ENCODE data around the gene INTS12. TPM values are rescaled to one million over a fixed set of nuclear protein-coding genes. Genes with fewer than 3 reads are reported as not detected.
"Not testable (repeated sequence)": the region's sequence is repeated elsewhere in the genome, so short reads cannot be mapped to it uniquely, and the experiment has no call there.

The INTS12 gene
- total RNA-seq, 1 donor from 2014 or later, result 24.7 TPM

GRCh38 chr4:105694812-105695211 lies 13.7 kb downstream of the INTS12 start:
- DNase-seq (ENCODE audit: extremely low read depth, low read depth, low spot score), result not testable (repeated sequence)

DNA sequence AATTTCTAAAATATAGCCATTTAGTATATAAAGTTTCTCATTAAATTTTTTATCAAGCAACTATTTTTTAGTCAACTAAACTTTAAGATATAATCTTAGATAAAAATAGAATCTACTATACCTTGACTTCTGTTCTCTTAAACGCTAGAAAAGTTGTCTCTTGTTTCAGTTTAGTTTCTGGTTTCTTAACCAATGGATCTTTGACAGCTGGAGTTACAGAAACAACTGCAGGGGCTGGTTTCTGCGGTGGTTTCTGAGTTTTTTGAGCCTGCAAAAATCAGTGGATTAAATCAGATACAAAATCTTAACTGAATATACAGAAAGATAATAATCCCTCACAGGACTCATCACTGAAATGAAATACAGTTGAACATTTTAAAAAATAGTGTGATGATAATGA lies 21.9 kb downstream of the INTS12 start:
- DNase-seq (ENCODE audit: extremely low read depth, low read depth, low spot score), result no peak

- no peak for DNase-seq (ENCODE audit: extremely low read depth, low read depth, low spot score)
Measured at GRCh38 chr4:105683038-105683437, 25.5 kb downstream of the INTS12 start.

DNA sequence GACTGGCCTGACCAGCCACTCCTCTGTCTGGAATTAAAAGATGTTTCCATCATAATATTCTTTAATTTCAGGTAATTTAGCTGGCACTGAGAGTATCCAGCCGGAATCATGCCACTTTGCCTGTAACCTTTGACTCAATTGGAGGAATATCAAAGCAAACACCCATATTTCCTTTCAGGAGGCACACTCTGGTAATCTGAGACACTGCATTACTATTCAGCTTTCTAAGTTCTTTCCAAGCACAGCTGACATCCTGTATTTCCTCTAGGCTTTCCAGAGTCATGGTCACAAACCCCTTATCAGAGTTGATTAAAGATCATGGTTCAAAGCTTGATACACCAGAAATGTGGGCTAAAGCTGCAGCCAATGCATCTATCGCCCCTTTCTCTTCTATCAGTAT lies 29.3 kb downstream of the INTS12 start:
- DNase-seq (ENCODE audit: extremely low read depth, low read depth, low spot score), result no peak

GRCh38 chr4:105677709-105678108 lies 30.8 kb downstream of the INTS12 start:
- DNase-seq (ENCODE audit: extremely low read depth, low read depth, low spot score), result no peak

- no peak for DNase-seq (ENCODE audit: extremely low read depth, low read depth, low spot score)
Measured at GRCh38 chr4:105674011-105674410, 34.5 kb downstream of the INTS12 start.

DNA sequence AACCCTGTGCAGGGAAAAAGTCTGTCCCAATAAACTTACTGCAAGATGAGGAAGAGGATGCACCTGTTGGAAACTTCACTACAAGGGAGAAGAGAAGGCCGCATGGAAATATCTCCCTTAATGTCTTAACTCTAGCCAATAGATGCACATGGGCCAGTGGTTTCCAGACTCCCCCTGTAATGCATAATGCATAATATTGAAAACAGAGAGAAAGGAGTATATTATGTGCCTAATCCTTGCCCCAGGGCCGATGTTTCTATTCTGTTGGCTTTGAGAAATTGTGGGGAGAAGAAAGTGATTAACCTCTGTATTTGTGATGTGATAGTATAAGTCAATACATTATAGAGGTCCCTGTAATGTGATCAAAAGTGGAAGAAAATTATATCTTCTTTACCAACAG lies 37.2 kb downstream of the INTS12 start:
- no peak for DNase-seq (ENCODE audit: extremely low read depth, low read depth, low spot score)

DNA sequence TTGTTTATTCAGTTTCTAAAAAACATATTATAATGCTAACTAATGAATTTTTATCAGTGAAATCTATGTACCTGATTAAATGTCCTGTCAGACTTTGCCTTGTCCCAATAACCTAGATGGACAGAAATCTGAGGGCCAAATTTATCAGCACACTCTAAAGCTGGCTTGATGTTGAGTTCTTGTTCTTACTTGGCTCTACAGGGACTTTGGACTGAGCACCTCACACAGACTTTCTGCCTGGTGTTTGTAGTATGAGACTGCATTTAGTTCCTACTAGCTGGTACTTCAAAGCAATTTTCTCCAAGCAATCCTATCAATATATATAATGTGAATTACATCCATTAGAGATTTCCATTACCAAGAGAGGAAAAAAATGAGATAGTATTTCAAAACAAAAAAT lies 37.8 kb downstream of the INTS12 start:
- no peak for DNase-seq (ENCODE audit: extremely low read depth, low read depth, low spot score)

DNA sequence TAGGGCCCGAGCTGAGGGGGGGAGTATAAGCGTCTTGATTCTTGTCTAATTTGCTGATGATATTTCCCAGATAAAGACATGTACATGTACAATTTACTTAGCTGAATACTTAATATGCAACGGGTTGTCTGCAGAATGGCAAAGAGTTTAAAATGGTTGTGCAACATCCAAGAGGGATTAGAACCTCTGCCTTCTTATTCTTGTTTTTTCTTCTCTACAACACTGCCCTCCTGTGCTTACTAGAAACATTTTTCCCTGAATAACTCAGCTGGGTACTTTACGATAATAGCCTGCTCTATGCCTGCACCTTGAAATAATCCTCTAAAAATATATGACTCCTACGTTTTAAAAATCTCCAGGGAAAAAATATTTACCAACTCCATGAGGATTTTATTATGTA lies 41.8 kb downstream of the INTS12 start:
- no peak for DNase-seq (ENCODE audit: extremely low read depth, low read depth, low spot score)

DNA sequence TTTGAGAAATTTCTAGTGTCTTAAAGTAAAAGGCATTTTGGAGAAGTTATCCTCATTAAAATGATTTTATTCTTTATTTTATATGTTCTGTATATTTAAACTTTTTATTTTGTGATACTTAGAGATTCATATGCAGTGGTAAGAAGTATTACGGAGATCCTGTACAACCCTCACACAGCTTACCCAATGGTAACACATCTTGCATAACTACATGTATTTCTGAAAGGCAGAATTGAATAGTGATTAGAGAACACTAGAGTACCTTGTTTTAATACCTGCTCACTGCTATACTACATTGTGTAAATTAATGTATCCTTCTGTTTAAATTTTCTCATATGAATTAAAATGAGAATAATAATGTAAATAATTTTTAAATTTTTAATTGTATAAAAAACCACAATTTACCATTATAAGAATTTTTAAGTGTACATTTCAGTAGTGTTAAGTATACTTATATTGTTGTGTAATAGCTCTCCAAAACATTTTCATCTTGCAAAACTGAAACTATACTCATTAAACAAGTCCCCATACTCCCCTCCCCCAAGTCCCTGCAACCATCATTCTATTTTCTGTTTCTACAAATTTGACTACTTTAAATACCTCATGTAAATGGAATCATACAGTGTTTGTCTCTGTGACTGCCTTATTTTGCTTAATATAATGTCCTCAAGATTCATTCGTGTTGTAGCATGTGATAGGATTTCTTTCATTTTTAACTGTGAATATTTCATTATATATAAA lies 45.4 kb downstream of the INTS12 start:
- DNase-seq (ENCODE audit: extremely low read depth, low read depth, low spot score), result no peak

GRCh38 chr4:105661028-105661427 lies 47.5 kb downstream of the INTS12 start:
- DNase-seq (ENCODE audit: extremely low read depth, low read depth, low spot score), result no peak

- DNase-seq (ENCODE audit: extremely low read depth, low read depth, low spot score), result no peak
Measured at GRCh38 chr4:105659190-105659589, 49.3 kb downstream of the INTS12 start.

DNA sequence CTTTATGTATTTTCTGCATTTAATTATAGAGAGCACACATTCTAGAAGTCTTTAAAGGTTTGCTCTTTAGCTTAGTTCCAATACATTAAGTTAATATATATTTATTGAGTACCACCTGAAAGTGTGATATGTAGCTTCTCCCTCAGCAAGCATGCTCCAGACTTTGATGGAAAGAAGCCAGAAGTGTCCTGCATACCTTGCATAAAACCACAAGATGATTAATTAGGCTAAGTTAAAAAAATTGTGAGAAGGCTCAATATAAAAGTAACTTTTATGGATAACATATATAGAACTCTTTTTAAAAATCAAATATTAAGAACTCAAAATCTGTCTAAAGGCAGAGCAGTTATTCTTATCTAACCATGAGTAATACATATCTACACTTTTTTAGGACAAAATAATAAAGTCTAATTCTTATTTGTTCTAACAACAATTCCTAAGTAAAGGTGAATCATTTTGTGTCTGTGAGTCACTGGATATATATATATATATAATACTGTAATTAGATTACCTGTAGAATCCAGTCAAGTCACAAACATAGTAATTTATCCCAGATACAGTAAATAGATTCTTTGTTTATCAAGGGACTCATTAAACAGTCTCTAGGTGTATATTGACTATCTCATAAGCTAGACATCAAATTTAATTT lies 51.2 kb downstream of the INTS12 start:
- DNase-seq (ENCODE audit: extremely low read depth, low read depth, low spot score), result no peak

DNA sequence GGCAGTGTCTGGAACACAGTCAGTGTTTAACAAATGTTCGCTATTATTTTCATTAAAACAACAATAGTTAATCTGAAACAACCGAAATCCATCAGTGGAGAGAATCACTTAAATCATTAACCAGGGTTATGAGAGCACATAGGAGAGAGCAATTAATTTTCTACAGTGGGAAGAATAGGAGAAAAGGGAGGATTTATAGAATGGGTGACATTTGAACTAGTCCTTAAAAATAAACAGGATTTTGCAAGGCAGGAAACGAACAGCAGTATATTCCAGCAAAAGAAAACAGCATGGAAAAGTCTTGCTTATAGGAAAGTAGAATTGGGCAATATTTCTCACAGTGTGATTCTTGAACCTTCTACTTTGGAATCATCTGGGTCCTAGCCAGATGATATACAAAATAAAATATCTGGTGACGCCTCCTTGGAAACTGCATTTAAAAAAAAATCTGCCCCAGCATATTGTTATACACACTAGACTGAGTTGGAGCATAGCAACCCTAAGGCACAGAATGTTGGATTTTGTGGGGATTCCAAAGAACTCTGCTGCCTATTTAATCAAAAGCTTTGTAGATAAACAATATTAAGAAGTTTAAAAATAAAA lies 56.1 kb downstream of the INTS12 start:
- no peak for DNase-seq (ENCODE audit: extremely low read depth, low read depth, low spot score)

- DNase-seq (ENCODE audit: extremely low read depth, low read depth, low spot score), result no peak
Measured at GRCh38 chr4:105651884-105652283, 56.6 kb downstream of the INTS12 start.

GRCh38 chr4:105650190-105650589 lies 58.3 kb downstream of the INTS12 start:
- no peak for DNase-seq (ENCODE audit: extremely low read depth, low read depth, low spot score)

DNA sequence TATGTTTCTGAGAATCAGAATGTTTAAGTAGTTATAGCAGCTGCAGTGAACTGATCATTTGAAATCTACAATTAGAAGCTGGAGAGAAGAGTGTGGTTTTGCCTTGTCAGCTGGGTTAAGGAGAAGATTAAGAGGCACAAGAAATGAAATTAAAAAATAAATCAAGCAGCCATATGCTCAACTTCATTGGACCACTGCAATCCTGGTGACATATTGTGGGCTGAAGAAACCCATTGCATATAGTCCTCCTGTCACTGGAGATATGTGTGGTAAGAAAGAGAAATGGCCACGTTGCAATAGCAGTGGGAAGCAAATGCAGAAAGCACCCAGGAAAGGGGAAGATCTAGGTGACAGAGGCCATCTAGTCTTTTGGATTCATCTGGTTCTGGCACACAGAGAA lies 63.0 kb downstream of the INTS12 start:
- no peak for DNase-seq (ENCODE audit: extremely low read depth, low read depth, low spot score)

DNA sequence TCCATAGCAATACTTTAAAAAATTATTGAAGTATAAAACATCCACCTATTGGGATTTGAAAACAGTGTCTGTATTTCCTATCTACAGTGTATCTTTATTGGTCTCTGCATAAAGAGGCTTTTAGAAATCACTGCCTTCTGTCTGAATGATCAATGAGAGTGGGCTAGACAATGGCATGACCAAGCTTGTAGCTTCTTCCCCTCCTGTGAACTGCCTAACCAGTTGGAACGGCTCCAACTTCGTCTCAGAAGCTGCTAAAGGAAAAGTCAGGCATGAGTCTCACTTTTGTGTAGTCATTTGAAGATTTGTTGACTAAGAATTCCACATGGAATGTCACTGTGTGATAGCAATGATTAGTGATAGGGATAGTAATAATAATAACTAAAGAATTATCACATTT lies 64.2 kb downstream of the INTS12 start:
- DNase-seq (ENCODE audit: extremely low read depth, low read depth, low spot score), result no peak

DNA sequence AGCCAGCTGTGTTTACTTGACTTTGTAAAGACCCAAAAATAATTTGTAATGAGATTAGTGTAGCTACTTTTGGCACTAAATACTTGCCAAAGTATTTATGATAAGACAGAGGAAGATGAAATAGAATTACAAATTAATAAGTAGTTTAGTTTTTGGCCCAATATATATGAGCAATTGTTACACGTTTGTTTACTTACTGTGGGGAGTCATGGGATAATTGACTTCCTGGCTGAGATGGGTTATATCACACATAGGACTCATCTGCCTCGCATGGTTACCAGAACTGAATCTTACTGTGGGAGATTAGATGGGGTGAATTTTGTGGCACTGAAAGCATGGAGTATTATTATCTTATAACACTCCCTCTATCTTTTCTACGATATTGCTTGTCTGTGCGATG lies 66.6 kb downstream of the INTS12 start:
- DNase-seq (ENCODE audit: extremely low read depth, low read depth, low spot score), result no peak

DNA sequence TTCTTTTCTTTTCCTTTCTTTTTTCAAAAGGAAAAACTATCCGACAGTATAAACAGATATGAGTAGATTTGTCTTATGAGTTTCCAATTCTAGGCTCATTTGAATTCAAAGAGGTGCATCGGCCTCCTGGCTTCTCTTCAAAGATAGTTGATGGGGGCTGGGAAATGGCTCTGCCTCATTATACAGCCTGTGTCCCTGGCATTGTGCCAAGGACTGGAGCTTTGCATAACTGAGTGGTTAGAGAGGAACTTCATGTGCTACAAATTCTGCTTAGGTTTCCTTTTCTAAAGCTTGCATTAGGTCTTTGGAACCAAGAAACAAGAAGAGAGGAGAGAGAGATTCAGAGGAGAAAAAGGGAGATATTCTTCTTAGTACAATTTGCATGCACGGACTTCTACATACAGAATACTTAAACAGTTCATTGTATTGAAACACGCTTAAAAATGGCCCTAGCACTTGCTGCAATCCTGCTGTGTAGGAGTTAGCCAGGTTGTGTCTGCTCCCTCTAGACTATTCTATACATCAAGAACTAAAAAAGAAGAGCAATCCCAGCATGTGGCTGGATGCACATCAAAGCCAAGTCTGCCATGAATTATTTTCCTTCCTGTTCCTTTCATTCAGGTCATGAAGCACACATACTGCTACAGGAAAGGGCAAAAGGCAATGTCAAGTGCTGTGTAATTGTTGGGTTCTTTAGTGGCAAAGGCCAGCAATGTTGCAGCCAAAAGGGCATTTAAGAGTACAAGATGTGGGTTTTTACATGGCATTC lies 70.9 kb downstream of the INTS12 start:
- DNase-seq (ENCODE audit: extremely low read depth, low read depth, low spot score), result no peak

DNA sequence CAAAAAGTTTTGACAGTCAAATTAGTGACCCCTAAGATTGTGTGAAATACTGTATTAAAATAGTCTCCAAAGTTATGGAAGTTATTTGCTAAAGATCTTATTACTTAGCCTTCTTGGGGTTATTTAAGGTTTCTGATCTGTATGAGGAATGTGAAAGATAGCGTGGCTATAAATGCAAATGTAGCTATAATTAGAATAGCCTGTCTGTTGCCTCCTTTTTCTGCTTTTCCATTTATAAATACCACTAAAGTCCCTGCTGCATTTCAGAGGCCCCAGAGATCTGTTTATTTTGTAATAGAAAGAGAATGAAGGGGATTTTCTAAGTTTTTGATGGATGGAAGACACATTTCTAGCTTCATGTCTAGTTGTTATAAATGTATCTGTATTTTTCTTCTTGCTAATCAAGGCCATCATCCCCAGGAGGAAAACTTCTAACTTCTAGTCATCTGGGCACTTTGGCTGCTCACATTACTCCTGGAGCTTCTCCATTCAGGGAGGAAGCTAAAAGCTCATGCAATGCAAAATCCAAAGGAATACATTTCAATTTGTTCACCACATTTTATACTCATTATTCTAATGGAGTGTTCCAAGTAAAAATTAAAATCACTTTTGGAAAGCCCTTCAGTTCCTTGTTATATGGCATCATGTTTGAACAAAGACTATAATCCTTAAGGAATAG lies 73.9 kb downstream of the INTS12 start:
- DNase-seq (ENCODE audit: extremely low read depth, low read depth, low spot score), result no peak
